ENCODE measurements around the gene TMEM229A.
"Not testable (repeated sequence)": the region's sequence is repeated elsewhere in the genome, so short reads cannot be mapped to it uniquely, and the experiment has no call there.

Gene TMEM229A

DNA sequence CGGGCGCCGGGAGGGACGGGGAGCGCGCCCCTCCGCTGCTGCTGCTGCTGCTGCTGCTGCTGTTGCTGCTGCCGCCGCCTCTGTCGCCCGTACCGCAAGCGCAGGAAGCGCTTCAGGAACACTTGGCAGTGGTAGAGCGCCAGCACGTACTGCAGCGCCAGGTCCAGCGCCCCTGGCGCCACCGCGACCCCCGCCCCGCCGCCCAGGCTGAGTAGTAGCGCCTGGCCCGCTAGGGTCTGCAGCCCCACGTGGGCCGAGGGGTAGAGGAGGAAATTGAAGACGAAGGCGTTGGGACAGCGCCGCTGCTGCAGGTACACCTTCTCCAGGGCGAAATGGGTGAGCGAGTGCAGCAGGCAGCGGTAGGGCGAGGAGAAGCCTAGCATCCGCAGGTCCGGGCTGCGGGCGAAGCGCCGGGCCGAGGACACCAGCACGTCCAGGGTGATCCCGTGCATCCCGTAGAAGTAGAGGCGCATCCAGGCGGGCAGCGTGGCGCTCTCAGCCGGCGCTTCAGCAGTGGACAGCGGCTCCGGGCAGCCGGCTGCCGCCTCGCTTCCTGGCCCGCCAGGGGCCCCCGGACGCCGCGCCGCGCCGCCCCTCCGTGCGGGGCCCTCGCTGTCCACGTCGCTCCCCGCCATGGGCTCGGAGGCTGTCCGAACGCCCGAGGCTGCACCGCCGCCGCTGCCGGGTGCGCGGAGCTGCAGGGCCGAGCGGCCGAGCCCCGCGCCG, at the start of gene TMEM229A:
Gene TMEM229A, minus strand, starts transcription at position 699 of the 726 bp plus-strand sequence. Its CDS starts 64 bp downstream, at position 635.
- no peak for DNase-seq (ENCODE audit: low read depth in 2 of 2)

DNA sequence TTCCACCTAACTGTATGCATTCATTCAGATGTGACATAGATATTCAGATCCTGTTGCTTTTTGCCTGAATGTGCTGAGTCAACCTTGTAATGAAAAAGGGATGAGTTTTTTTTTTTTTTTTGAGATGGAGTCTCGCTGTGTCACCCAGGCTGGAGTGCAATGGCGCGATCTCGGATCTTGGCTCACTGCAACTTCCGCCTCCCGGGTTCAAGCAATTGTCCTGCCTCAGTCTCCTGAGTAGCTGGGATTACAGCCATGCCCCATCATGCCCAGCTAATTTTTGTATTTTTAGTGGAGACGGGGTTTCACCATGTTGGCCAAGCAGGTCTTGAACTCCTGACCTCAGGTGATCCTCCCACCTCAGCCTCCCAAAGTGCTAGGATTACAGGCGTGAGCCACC, 49.4 kb upstream of the TMEM229A start:
- not testable (repeated sequence) for DNase-seq (ENCODE audit: low read depth in 2 of 2)

DNA sequence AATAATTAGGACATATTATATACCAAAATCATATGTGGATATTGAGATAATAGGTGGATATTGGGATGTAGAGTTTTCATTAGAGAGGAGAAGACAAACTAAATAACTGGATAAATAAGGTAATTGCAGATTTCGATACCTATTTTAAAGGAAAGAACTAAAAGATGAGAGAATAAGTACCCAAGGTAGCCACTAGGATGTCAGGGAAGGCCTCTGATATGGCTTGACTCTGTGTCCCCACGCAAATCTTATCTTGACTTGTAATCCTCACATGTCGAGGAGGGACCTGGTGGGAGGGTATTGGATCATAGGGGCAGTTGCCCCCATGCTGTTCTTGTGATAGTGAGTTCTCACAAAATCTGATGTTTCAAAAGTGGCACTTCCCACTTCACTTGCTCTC, 44.7 kb upstream of the TMEM229A start:
- no peak for DNase-seq (ENCODE audit: low read depth in 2 of 2)

DNA sequence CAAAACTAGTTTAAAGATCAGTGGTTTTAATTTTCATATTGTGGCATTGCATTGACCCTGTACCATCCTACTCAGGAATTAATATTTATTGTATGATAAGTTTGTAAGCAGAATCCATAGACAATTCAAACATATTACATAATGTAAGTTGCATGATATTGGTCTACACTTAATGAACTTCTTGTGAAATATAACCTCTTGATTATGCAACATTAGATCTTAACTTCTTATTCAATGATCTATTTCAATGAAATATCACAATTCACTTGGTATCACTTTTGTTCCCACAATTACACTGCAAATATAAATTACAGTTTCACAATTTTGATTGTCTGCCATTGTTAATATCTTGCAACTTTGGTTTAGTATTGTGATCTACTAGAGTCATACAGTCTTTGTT, 44.0 kb upstream of the TMEM229A start:
- no peak for DNase-seq (ENCODE audit: low read depth in 2 of 2)

DNA sequence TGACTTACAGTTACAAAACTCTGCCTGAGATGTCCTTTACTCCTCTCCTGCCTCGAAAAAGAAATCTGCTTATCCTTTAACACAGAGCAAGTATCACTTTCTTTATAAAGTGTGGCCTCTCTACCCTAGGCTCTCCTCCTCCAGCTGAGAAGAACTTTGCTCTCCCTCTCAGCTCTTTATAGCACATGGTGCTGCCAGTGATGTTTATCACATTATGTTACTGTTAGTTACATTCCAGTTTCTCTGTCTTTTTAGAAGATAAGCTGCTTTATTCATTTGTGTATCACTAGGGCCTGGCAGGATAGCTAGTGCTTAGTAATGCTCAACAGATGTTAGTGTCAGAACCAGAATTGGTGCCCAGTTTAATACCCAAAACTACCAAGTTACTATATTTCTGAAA, 41.1 kb upstream of the TMEM229A start:
- DNase-seq (ENCODE audit: low read depth in 2 of 2): no peak

DNA sequence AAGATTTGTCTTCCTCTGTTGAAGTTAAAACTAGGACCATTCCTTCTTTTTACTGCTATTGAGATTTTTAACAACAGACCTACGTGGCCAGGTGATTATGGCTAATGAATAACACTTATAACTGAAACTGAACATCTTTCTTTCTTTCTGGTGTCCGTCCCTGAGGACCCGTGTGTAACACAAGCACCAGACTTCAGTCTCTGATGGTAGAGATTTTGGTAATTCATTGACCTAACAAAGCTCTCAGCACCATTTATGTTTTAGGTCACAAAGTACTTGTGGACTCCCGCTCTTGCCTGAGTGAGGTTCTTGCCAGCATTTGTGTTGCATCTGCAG, 40.4 kb upstream of the TMEM229A start:
- no peak for DNase-seq (ENCODE audit: low read depth in 2 of 2)

DNA sequence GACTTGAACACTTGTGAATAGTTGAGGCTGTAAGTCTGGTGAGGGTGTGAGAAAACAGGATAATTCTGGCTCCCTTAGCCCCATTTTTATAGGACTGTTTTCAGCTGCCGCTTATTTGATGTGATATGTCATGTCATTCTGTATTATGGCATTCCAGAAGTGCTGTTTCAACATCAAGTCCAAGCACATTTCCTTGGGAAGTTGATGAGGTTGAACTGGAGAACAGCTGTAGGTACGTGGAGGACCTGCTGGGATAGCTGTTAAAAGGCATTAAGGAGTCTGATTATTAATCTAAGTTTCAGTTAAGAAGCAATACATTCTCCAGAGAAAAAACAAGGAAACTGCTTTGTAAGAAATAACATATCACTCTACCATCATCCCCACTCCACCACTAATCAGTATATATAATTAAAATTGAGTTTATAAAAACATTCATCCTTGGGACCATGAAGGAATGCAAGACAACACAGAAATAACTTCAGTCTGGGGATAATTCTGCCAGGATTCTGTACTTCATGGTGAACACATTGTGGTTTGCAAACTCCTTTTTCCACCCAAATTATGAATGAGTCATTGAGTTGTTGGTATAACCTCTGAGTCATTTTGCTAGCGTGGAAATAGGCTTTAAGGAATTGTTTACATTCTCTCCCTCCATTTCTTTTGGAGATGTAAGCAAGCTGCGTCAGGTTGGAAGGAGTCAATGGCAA, 39.9 kb upstream of the TMEM229A start:
- DNase-seq (ENCODE audit: low read depth in 2 of 2): no peak

DNA sequence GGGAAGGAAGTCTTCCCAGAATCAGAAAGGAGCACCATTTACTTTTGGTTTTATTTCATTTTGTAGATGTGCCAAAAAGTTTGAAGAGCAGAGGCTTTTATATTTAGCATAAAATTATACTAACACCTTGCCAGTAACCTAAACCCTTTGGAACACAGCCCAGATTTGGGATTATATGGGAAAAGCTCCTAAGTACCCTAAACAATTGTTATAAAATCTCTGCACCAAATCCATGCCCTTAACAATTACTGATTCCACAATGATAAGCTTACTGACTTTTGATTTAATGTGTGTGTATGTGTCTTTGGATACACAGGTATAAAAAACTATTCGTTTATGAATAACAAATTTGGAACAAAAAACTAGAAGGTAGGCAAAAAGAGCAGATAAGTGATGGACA, 39.0 kb upstream of the TMEM229A start:
- no peak for DNase-seq (ENCODE audit: low read depth in 2 of 2)

DNA sequence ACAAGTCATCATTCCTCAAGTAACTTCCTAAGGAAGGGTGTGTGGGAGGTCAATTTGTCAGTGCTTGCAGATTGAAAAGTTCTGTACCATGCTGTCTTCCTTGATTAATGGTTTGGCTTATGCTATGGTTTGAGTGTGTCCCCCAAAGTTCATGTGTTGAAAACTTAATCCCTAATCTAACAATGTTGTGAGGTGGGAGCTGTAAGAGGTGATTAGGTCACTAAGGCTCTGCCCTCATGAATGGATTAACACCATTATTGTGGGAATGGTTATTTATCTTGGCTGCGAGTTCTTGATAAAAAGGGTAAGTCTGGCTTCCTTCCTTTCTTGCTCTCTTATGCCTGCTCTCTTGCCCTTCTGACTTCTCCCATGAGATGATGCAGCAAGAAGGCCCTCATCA, 29.3 kb upstream of the TMEM229A start:
- DNase-seq (ENCODE audit: low read depth in 2 of 2): no peak

DNA sequence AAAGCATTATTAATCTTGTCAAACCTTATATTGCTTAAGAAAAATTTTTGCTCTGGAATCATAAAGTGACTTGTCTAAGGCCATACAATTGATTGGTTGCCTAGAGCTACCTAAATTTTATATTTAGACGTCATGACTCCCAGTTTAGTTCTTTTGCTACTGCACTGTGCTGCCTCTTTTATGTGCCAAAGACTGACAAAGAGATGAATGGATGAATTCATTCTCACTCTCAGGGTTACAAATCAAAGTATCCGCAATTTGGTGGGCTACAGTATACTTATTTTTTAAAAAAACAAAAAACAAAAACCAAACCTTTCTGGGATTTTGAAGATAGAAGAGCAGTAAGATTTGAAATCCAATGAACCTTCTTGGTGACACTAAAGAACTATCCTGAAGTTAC, 27.7 kb upstream of the TMEM229A start:
- no peak for DNase-seq (ENCODE audit: low read depth in 2 of 2)

DNA sequence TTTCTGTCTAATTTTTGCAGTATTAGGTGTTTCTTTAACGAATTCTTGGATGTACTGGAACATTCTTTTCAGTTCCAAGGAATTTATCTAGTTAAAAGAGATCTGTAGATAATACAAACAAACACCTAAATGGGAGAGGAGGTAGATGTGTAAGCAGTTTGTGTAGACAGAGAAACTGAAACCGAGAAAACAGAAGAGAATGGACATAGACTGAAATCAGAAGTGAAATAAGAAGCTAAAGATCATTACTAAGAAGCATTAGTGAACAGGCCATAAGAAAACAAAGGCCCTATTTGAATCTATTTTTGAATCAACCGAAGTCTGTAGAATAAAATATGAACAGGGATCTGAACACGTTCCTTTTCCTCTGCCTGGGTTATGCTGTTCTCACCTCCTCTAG, 26.5 kb upstream of the TMEM229A start:
- no peak for DNase-seq (ENCODE audit: low read depth in 2 of 2)

DNA sequence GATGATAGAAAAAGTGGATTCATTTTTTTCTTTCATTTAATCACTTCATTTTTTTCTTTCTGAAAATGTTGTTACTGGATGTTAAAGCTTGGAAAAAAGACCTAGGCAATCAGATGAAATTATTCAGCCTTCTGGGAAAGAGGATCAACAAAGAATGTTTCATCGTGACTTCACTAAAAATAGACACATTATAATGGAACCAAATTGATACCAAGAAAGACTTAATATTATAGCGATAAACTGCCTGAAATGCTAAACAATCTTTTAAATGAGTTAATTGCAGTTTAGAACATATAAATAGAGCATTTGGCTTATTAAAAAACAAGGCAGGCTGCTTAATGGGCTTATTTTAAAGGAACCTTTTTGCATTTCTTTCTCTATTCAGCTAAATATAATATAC, 25.6 kb upstream of the TMEM229A start:
- no peak for DNase-seq (ENCODE audit: low read depth in 2 of 2)

DNA sequence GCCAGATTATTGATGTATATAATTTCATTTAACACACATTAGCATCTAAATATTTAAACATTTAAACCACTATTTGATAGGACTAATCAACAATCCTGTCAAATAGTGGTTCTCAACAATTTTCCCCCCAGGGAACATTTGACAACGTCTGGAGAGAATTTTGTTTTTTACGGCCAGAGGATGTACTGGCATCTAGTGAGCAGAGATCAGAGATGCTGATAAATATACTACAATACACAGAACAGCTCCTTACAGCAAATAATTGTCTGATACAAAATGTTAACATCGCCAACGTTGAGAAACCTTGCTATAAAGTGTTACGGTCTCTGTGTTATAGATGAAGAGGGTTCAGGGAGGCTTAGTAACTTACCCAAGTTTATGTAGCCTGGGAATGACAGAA, 25.0 kb upstream of the TMEM229A start:
- DNase-seq (ENCODE audit: low read depth in 2 of 2): no peak

DNA sequence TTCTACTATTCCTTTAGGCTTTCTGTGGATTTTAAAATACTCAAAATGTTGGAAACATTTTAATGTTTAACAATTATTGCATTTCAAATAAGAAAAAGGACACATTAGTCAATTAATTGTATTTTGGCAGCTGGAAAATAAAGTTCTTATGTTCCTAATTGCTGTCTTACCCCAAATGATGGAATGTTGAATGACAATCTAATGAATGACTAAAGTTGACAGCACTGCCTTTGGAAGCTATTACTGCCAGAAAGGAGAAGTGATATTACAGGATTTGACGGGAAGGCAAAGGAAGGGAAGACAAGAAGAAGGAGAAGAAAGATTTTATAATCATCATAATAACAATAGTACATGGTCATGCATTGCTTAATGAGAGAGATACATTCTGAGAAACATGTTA, 23.4 kb upstream of the TMEM229A start:
- no peak for DNase-seq (ENCODE audit: low read depth in 2 of 2)

DNA sequence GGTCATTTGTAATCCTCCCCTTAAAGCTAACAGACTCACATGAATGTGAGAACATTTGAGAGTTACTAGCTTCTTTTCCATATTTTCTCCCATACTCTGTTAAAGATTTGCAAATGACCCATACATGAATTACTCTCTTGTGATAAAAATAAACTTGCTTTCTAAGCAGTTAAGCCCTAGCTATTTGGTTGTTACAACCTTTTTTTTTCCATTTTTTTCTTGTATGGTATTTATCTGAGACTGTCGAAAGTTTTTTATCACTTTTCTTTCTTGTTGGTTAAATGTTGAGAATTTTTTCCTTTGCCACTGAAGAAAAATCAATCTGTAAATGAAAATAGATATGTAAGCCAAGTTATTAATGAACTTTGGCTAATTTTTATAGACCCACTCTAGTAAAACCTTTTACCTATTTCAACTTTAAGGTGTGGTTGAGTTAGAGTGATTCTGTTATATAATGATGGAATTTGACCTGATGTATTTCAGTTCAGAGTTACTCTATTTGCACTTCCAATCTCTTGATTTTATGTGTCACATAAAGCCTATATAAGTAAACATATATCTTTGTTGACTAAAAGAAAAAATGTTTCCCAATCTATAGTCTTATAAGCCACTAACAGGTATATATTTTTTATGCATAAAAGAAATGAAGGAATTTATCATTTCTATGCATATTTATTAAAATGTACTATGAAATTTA, 19.0 kb upstream of the TMEM229A start:
- DNase-seq (ENCODE audit: low read depth in 2 of 2): no peak

DNA sequence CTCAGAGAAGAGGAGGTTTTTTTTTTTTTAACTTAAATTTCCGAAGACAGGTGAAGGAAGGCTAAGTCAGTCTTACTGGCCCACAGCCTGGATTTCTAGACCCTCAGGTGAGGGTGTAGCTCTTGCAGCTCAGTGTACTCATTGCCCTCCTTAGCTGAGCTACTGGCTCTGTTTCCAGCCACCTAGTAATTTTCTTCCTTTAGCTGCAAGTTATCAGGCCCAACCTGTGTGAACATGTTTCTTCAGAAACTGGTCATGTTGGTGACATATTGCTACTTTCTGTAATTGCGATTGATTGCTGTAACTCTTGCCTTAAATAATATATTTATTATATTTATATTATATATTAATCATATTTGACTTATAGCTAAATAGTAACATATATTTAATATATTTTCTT, 10.0 kb upstream of the TMEM229A start:
- DNase-seq (ENCODE audit: low read depth in 2 of 2): no peak

DNA sequence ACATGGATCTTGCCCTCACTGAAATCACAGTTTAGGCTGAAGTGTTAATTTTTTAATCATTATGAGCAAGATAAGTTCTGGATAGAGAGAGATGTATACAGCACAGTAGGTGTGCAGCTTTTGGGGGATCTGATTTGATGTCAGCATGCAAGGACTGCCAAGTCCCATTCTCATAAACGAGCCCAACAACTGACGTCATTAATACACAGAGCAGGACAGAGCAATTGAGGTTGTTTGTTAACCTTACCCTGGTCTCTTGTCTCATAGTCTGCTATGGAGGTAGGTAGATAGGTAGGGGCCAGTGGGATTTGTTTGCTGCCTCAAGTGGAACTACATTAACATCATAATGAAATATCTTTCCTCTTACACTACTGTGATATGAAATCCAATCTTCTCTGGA, 8.6 kb upstream of the TMEM229A start:
- DNase-seq (ENCODE audit: low read depth in 2 of 2): no peak

DNA sequence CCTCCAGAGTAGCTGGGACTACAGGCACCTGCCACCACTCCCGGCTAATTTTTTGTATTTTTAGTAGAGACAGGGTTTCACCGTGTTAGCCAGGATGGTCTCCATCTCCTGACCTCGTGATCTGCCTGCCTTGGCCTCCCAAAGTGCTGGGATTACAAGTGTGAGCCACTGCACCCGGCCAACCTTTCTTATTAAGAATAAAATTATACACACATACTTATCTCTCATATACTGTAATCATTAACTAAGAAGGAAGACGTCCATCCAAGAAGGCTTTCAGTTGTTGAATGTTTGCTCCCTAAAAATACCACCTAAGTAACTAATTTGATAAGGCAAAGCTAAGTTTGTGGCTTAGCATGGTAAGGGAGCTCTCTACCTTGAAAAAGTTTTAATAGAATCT, 5.0 kb upstream of the TMEM229A start:
- DNase-seq (ENCODE audit: low read depth in 2 of 2): not testable (repeated sequence)

DNA sequence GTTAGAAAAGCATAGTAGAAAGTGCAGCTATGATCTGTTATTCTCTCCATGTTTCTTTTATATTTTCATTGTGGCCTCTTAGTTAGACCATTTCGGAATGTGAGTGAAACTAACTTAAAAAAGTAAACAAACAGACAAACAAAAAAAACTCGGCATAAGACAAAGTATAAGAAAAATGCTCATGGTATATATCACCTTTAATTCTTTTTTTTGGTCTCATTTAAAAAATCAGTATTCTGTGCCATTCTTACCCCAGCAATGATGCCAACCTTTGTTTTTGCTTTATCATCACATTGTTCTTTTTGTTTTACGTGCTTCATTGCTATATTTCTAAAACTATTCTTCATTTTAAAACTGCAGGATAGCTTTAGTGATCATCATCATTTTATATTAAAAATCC, 2.8 kb upstream of the TMEM229A start:
- no peak for DNase-seq (ENCODE audit: low read depth in 2 of 2)

DNA sequence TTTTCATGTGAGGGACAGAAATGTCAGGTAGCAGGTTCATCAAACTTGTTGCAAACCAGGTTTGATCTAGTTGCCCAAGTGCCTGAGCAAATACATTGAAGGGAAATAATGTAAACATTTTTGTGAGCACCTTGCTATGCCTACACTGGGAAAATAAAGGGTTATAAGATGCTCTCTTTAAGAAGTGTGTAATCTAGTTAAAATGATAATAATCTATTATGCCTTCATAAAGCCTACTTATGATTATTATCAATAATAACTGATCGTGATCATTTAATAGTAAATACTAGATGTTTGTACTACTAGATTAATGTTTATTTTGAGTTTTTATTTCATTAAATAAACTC, 1.9 kb upstream of the TMEM229A start:
- DNase-seq (ENCODE audit: low read depth in 2 of 2): no peak

DNA sequence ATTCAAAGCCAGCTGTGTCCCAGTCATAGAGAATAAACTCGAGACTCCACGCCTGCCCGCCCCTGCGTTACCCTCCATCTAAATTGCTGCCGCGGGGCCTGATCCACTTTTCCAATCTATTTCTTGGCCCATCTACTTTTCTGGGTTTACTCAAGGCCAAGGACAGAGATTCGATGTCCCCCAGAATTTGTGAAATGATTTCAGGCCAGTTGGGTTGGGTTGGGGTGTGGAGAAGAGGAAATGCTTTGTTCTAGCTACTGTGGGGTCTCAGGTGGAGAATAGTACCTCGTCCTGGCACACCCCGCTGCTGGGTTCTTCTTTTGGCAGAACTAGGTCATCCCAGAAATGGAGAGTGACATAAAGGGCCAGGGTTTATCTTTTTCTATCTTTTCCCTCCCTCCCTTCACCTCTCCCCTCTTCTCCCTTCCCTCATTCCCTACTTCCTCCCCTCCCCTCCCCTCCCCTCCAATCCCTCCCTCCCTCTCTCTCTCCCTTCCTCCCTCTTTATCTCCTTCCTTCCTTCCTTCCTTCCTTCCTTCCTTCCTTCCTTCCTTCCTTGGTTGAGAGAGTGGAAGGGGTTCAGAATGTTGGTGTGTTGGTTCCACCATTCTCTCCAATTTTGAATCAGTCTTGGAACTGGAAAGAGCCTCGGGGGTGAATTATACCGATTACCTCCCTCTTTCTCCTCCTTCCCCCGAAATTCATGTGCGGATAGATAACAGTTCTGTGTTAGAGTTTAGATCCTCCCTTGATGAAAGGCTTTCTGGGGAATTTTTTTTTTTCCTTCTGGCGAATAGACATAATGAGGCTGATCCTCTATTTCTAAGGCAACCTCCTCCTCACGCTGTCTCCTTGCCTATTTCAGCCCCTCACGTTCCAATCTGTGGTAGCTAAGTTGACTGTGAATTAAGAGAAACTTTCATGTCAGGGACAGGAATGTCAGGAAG, 1.2 kb upstream of the TMEM229A start:
- no peak for DNase-seq (ENCODE audit: low read depth in 2 of 2)
